Measurements from ENCODE around the gene ACOX2.

Gene ACOX2

GRCh38 chr3:58519668-58520402 is 17.2 kb downstream of the ACOX2 start:
- H3K27me3 ChIP-seq (ENCODE audit: insufficient read depth, low read length, poor library complexity): no peaks in the 10 kb centered on the region
- no peak overlapping the region for H3K27ac ChIP-seq (ENCODE audit: low read depth, low read length)
- H3K4me2 ChIP-seq (ENCODE audit: low read length): no peak overlapping the region
- no peak overlapping the region for H2BK120ac ChIP-seq (ENCODE audit: low read depth, low read length)
- no peak overlapping the region for H3K23ac ChIP-seq (ENCODE audit: low read length)
- no peak overlapping the region for H3K56ac ChIP-seq (ENCODE audit: low read length)
- H2BK5ac ChIP-seq (ENCODE audit: low read length): no peak overlapping the region
- peaks cover 9% of the 10 kb centered on the region for H3K4me1 ChIP-seq (ENCODE audit: control insufficient read depth, low read depth, low read length)
- DNase-seq: no peak
- no peaks in the 10 kb centered on the region for H3K79me1 ChIP-seq (ENCODE audit: low read length)
- no peak overlapping the region for H3K4me3 ChIP-seq (ENCODE audit: low read length)
- H4K5ac ChIP-seq (ENCODE audit: low read length): no peak overlapping the region
- H3K79me2 ChIP-seq (ENCODE audit: control insufficient read depth, insufficient read depth, low read length): no peaks in the 10 kb centered on the region
- H3K4ac ChIP-seq (ENCODE audit: low read depth, low read length): no peak overlapping the region
- no peak overlapping the region for H4K8ac ChIP-seq (ENCODE audit: low read depth, low read length)
- no CpG with 5 or more reads among the region's 6 CpGs for WGBS (ENCODE audit: extremely low coverage, insufficient coverage, low lambda C conversion rate)
- H3K18ac ChIP-seq (ENCODE audit: low read length): no peak overlapping the region
- no peak overlapping the region for H3K9ac ChIP-seq (ENCODE audit: low read length)
- H2BK15ac ChIP-seq (replicated peaks; ENCODE audit: low read depth): no peak overlapping the region
- H2AK5ac ChIP-seq (ENCODE audit: low read length): no peak overlapping the region
- H3K36me3 ChIP-seq (ENCODE audit: control insufficient read depth, insufficient read depth, low read length): no peaks in the 10 kb centered on the region

- Histone ChIP-seq H2AK5ac (ENCODE audit: low read length) (no peak overlapping the region), H3K18ac (ENCODE audit: low read length) (no peak overlapping the region), H3K79me1 (ENCODE audit: low read length) (no peaks in the 10 kb centered on the region), H3K4me2 (ENCODE audit: low read length) (no peak overlapping the region), H4K8ac (ENCODE audit: low read depth, low read length) (no peak overlapping the region), H3K23ac (ENCODE audit: low read length) (no peak overlapping the region), H2BK15ac (replicated peaks; ENCODE audit: low read depth) (no peak overlapping the region), H2BK5ac (ENCODE audit: low read length) (no peak overlapping the region), H4K5ac (ENCODE audit: low read length) (no peak overlapping the region), H3K4me1 (ENCODE audit: control insufficient read depth, low read depth, low read length) (peaks cover 7% of the 10 kb centered on the region), H3K36me3 (ENCODE audit: control insufficient read depth, insufficient read depth, low read length) (no peaks in the 10 kb centered on the region), H3K27ac (ENCODE audit: low read depth, low read length) (no peak overlapping the region), H3K4me3 (ENCODE audit: low read length) (no peak overlapping the region), H3K79me2 (ENCODE audit: control insufficient read depth, insufficient read depth, low read length) (no peaks in the 10 kb centered on the region), H3K4ac (ENCODE audit: low read depth, low read length) (no peak overlapping the region), H3K9ac (ENCODE audit: low read length) (no peak overlapping the region), H2BK120ac (ENCODE audit: low read depth, low read length) (no peak overlapping the region), H3K27me3 (ENCODE audit: insufficient read depth, low read length, poor library complexity) (no peaks in the 10 kb centered on the region), H3K56ac (ENCODE audit: low read length) (no peak overlapping the region)
- no CpG with 5 or more reads among the region's 3 CpGs for WGBS (ENCODE audit: extremely low coverage, insufficient coverage, low lambda C conversion rate)
- peak; percentile 31 for DNase-seq
Measured at GRCh38 chr3:58518291-58518789, 18.6 kb downstream of the ACOX2 start.

GRCh38 chr3:58514405-58514804 is 22.6 kb downstream of the ACOX2 start:
- WGBS (ENCODE audit: extremely low coverage, insufficient coverage, low lambda C conversion rate): no CpG with 5 or more reads among the region's 3 CpGs

GRCh38 chr3:58508437-58508836 is 28.6 kb downstream of the ACOX2 start:
- no peaks in the 10 kb centered on the region for H3K79me2 ChIP-seq (ENCODE audit: control insufficient read depth, insufficient read depth, low read length)
- no peak overlapping the region for H2AK5ac ChIP-seq (ENCODE audit: low read length)
- H2BK15ac ChIP-seq (replicated peaks; ENCODE audit: low read depth): no peak overlapping the region
- DNase-seq: no peak
- H3K27me3 ChIP-seq (ENCODE audit: insufficient read depth, low read length, poor library complexity): no peaks in the 10 kb centered on the region
- H3K27ac ChIP-seq (ENCODE audit: low read depth, low read length): no peak overlapping the region
- peaks cover 13% of the 10 kb centered on the region for H3K4me1 ChIP-seq (ENCODE audit: control insufficient read depth, low read depth, low read length)
- H3K9ac ChIP-seq (ENCODE audit: low read length): no peak overlapping the region
- H3K36me3 ChIP-seq (ENCODE audit: control insufficient read depth, insufficient read depth, low read length): no peaks in the 10 kb centered on the region
- H3K4me2 ChIP-seq (ENCODE audit: low read length): no peak overlapping the region
- no peak overlapping the region for H4K8ac ChIP-seq (ENCODE audit: low read depth, low read length)
- no peak overlapping the region for H3K56ac ChIP-seq (ENCODE audit: low read length)
- no peak overlapping the region for H2BK5ac ChIP-seq (ENCODE audit: low read length)
- H2BK120ac ChIP-seq (ENCODE audit: low read depth, low read length): no peak overlapping the region
- WGBS (ENCODE audit: extremely low coverage, insufficient coverage, low lambda C conversion rate): no CpG with 5 or more reads among the region's 6 CpGs
- no peak overlapping the region for H3K4ac ChIP-seq (ENCODE audit: low read depth, low read length)
- peak overlapping the region; percentile 34 for H3K18ac ChIP-seq (ENCODE audit: low read length)
- H3K79me1 ChIP-seq (ENCODE audit: low read length): no peaks in the 10 kb centered on the region
- H3K4me3 ChIP-seq (ENCODE audit: low read length): no peak overlapping the region
- H4K5ac ChIP-seq (ENCODE audit: low read length): no peak overlapping the region
- no peak overlapping the region for H3K23ac ChIP-seq (ENCODE audit: low read length)

More at GRCh38 chr3:58514405-58514804, 22.6 kb downstream of the ACOX2 start:
- H3K27me3 ChIP-seq (ENCODE audit: insufficient read depth, low read length, poor library complexity): no peaks in the 10 kb centered on the region
- H2BK5ac ChIP-seq (ENCODE audit: low read length): no peak overlapping the region
- H3K79me1 ChIP-seq (ENCODE audit: low read length): no peaks in the 10 kb centered on the region
- no peak overlapping the region for H2AK5ac ChIP-seq (ENCODE audit: low read length)
- H3K79me2 ChIP-seq (ENCODE audit: control insufficient read depth, insufficient read depth, low read length): no peaks in the 10 kb centered on the region
- H3K56ac ChIP-seq (ENCODE audit: low read length): no peak overlapping the region
- H3K4ac ChIP-seq (ENCODE audit: low read depth, low read length): no peak overlapping the region
- H2BK120ac ChIP-seq (ENCODE audit: low read depth, low read length): no peak overlapping the region
- H2BK15ac ChIP-seq (replicated peaks; ENCODE audit: low read depth): no peak overlapping the region
- H3K36me3 ChIP-seq (ENCODE audit: control insufficient read depth, insufficient read depth, low read length): no peaks in the 10 kb centered on the region
- no peak for DNase-seq
- no peak overlapping the region for H3K18ac ChIP-seq (ENCODE audit: low read length)
- H4K5ac ChIP-seq (ENCODE audit: low read length): no peak overlapping the region
- H3K9ac ChIP-seq (ENCODE audit: low read length): no peak overlapping the region
- H3K4me2 ChIP-seq (ENCODE audit: low read length): no peak overlapping the region
- no peak overlapping the region for H3K4me3 ChIP-seq (ENCODE audit: low read length)
- H4K8ac ChIP-seq (ENCODE audit: low read depth, low read length): no peak overlapping the region
- peaks cover 2% of the 10 kb centered on the region for H3K4me1 ChIP-seq (ENCODE audit: control insufficient read depth, low read depth, low read length)
- H3K27ac ChIP-seq (ENCODE audit: low read depth, low read length): no peak overlapping the region
- no peak overlapping the region for H3K23ac ChIP-seq (ENCODE audit: low read length)

- Histone ChIP-seq H3K4me2 (ENCODE audit: low read length) (no peak overlapping the region), H3K4me3 (ENCODE audit: low read length) (no peak overlapping the region), H3K79me2 (ENCODE audit: control insufficient read depth, insufficient read depth, low read length) (peaks cover 5% of the 10 kb centered on the region), H3K36me3 (ENCODE audit: control insufficient read depth, insufficient read depth, low read length) (no peaks in the 10 kb centered on the region), H3K27ac (ENCODE audit: low read depth, low read length) (no peak overlapping the region), H4K5ac (ENCODE audit: low read length) (no peak overlapping the region), H3K18ac (ENCODE audit: low read length) (no peak overlapping the region), H3K23ac (ENCODE audit: low read length) (no peak overlapping the region), H3K79me1 (ENCODE audit: low read length) (no peaks in the 10 kb centered on the region), H3K27me3 (ENCODE audit: insufficient read depth, low read length, poor library complexity) (no peaks in the 10 kb centered on the region), H2BK120ac (ENCODE audit: low read depth, low read length) (no peak overlapping the region), H2BK15ac (replicated peaks; ENCODE audit: low read depth) (no peak overlapping the region), H3K4ac (ENCODE audit: low read depth, low read length) (no peak overlapping the region), H3K56ac (ENCODE audit: low read length) (no peak overlapping the region), H3K9ac (ENCODE audit: low read length) (no peak overlapping the region), H2BK5ac (ENCODE audit: low read length) (no peak overlapping the region), H3K4me1 (ENCODE audit: control insufficient read depth, low read depth, low read length) (peaks cover 10% of the 10 kb centered on the region), H2AK5ac (ENCODE audit: low read length) (no peak overlapping the region), H4K8ac (ENCODE audit: low read depth, low read length) (no peak overlapping the region)
- no peak for DNase-seq
- no CpG with 5 or more reads among the region's 2 CpGs for WGBS (ENCODE audit: extremely low coverage, insufficient coverage, low lambda C conversion rate)
Measured at GRCh38 chr3:58507356-58508078, 29.5 kb downstream of the ACOX2 start.
